ENCODE results near the gene DCUN1D1.

Gene DCUN1D1

GRCh38 chr3:182957226-182957625, 23.1 kb downstream of the DCUN1D1 start:
- no peak overlapping the region for H3K4me3 ChIP-seq (ENCODE audit: low read length)
- DNase-seq (ENCODE audit: low read depth), result no peak
- TF ChIP-seq CTCF (conservative IDR thresholded peaks at IDR 0.05; ENCODE audit: low read depth, low read length), result no peak

- no peak for TF ChIP-seq CTCF (conservative IDR thresholded peaks at IDR 0.05; ENCODE audit: low read depth, low read length)
- no peak for DNase-seq (ENCODE audit: low read depth)
- H3K4me3 ChIP-seq (ENCODE audit: low read length), result no peak overlapping the region
These were observed 25.6 kb downstream of the DCUN1D1 start for GRCh38 chr3:182954553-182955235.

- H3K4me3 ChIP-seq (ENCODE audit: low read length), result no peak overlapping the region
- no peak for DNase-seq (ENCODE audit: low read depth)
- no peak for TF ChIP-seq CTCF (conservative IDR thresholded peaks at IDR 0.05; ENCODE audit: low read depth, low read length)
These were observed 30.6 kb downstream of the DCUN1D1 start for GRCh38 chr3:182949688-182950087.

GRCh38 chr3:182948305-182948704, 32.0 kb downstream of the DCUN1D1 start:
- no peak for TF ChIP-seq CTCF (conservative IDR thresholded peaks at IDR 0.05; ENCODE audit: low read depth, low read length)
- no peak for DNase-seq (ENCODE audit: low read depth)
- H3K4me3 ChIP-seq (ENCODE audit: low read length), result no peak overlapping the region

DNA sequence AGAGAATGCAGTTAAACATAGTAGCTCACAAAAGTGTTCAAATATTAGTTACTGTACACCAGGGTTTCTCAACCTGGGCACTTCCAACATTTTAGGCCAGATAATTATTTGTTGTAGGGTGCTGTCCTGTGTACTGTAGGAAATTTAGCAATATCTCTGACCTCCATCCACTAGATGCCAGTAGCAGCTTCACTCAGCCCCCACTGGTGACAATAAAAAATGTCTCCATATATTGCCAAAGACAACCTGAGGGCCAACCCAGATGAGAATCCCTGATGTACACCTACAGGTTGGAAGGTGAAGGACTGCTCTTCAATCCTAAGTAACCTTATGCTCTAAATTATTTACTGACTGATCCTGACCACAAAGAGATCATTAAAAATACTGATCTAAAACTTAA, 32.5 kb downstream of the DCUN1D1 start:
- no peak for DNase-seq (ENCODE audit: low read depth)
- no peak overlapping the region for H3K4me3 ChIP-seq (ENCODE audit: low read length)
- TF ChIP-seq CTCF (conservative IDR thresholded peaks at IDR 0.05; ENCODE audit: low read depth, low read length), result no peak

- DNase-seq (ENCODE audit: low read depth), result no peak
- no peak overlapping the region for H3K4me3 ChIP-seq (ENCODE audit: low read length)
- no peak for TF ChIP-seq CTCF (conservative IDR thresholded peaks at IDR 0.05; ENCODE audit: low read depth, low read length)
These were observed 38.6 kb downstream of the DCUN1D1 start for GRCh38 chr3:182941719-182942118.

- TF ChIP-seq CTCF (conservative IDR thresholded peaks at IDR 0.05; ENCODE audit: low read depth, low read length), result no peak
- no peak overlapping the region for H3K4me3 ChIP-seq (ENCODE audit: low read length)
- no peak for DNase-seq (ENCODE audit: low read depth)
These were observed 40.0 kb downstream of the DCUN1D1 start for GRCh38 chr3:182940266-182940808.
